GM21367 (cell line): ENCODE results near the gene SRPK2.
A peak's percentile ranks its signal among the peaks of the same experiment; 100 is the strongest.

Experiments
- ATAC-seq: cut with Tn5 transposase; IDR thresholded peaks from one replicate; pipeline ENCODE4 v1.9.1; 2021; ENCODE audit not compliant: unreplicated experiment

Gene SRPK2

DNA sequence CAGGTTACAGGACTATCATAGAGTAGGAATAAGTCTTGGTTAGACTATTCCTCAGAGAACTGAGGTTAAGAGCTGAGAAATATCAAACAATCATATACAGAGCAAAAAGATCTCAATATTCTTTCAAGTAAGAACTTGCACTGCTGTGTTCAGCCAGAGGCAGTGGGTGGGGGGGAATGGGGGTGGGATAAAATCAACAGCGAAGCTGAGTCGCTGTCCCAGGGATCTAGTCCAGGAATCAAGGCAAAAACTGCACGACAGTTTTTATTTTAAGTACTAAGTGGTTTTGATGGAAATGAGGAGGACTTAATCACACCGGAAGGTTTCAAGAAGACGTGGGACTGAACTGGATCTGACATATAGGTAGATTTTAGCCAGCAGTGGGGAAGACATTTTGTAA, 159.1 kb downstream of the SRPK2 start:
- no peak for ATAC-seq

DNA sequence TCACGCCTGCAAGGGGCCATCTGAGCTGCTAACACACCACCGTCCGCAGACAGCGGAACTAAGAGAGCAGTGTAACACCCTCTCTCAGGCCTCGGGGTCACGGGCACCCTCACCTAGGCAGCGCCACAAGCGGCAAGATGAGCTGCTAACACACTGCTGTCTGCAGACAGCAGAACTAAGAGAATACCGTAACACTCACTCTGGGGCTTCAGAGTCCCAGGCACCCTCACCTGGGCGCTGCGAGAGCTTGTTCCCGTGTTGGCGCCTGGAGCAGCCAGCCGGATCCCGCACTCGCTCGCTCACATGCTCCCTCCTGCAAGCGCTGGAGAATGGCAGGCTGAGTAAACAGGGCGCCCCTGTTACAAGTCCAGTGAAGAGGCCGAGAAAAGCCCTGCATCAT, 160.2 kb downstream of the SRPK2 start:
- no peak for ATAC-seq

DNA sequence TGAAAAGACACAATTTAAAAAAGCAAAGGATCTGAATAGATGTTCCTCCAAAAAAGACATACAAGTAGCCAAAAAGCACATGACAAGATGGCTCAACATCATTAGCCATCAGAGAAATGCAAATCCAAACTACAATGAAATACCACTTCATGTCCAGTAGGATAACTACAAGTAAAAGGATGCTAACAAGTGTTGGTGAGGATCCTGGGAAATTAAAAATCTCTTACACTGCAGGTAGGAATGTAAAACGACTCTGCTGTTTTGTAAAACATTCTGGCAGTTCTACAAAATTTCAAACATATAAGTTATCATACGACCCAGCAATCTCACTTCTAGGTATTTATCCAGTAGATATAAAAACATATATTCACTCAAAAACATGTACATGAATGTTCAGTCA, 161.3 kb downstream of the SRPK2 start:
- no peak for ATAC-seq

- peak; percentile 70 for ATAC-seq
Observed at GRCh38 chr7:105224884-105225651, 163.7 kb downstream of the SRPK2 start.

- ATAC-seq, result no peak
Observed at GRCh38 chr7:105222953-105223352, 165.8 kb downstream of the SRPK2 start.

DNA sequence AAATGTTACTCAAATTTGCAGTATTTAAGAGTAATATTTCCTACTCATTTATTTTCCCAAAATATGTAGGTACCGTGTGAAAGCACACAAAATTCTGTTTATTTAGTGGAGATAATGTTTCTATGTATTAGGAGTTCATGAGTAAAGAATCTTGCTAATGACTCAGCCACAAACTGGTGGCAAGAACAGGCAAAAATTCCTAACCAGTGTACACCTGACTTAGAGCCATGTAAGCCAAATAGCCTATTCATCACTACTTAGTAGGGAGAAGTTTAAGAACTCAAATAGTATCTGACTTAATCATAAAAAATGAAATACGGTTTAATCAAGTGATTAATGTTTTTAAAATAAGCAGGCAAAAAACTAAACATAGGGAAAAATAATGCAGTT, 169.0 kb downstream of the SRPK2 start:
- ATAC-seq, result no peak

- no peak for ATAC-seq
Observed at GRCh38 chr7:105218939-105219770, 169.6 kb downstream of the SRPK2 start.

- ATAC-seq, result no peak
Observed at GRCh38 chr7:105218215-105218614, 170.5 kb downstream of the SRPK2 start.

GRCh38 chr7:105216786-105217185, 171.9 kb downstream of the SRPK2 start:
- no peak for ATAC-seq

- ATAC-seq, result no peak
Observed at GRCh38 chr7:105215821-105216220, 172.9 kb downstream of the SRPK2 start.

DNA sequence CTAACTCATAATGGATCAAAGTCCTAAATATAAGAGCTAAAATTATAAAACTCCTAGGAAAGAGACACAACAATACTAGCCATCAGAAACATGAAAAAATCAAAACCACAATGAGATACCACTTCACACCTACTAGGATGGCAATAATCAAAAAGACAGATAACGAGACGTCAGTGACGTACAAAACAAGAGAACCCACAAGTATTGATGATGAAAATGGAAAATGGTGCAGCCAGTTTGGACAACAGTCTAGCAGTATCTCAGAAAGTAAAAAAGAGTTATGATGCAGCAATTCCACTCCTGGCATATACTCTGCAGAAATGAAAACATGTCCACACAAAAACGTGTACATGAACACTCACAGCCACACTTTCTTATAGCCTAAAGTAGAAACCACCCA, 173.5 kb downstream of the SRPK2 start:
- ATAC-seq, result no peak

- no peak for ATAC-seq
Observed at GRCh38 chr7:105213611-105214010, 175.1 kb downstream of the SRPK2 start.

DNA sequence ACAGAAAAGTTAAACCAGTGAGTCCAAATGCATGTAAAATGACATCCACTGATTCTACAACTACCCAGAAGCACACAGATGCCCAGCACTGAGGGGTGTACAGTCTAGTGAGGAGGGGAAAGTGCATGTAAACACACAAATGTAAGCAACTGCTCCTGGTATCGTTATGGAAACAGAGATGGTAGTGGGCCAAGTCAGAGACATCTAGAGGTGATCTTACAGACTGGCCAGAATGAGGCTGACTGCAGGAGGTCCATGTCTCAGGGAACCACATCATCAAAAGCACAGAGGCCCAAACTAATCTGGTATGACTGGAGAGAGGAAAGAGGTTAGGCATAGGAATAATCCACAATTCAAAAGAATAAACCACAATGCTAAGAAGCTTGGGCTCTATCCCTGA, 176.5 kb downstream of the SRPK2 start:
- no peak for ATAC-seq

DNA sequence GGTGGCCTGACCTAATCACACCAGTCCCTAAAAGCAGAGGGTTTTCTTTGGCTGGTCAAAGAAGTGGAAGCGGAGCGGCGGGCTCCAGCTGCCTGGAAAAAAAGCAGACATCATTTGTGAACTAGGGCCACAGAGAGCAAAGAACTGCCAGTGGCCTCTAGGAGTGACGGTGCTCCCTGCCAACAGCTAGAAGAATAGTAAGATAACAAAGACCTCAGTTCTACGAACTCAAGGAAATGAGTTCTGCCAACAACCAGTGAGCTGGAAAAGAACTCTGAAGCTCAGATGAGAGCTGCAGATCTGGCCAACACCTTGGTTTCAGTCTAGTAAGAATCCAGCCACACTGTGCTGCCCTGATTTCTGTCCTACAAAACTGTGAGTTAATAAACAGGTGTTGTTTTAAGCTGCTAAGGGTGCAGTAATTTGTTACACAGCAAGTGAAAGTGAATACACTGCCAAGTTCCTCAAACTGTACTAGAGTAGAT, 178.0 kb downstream of the SRPK2 start:
- ATAC-seq, result peak; percentile 83

- no peak for ATAC-seq
Observed at GRCh38 chr7:105209870-105210269, 178.9 kb downstream of the SRPK2 start.

DNA sequence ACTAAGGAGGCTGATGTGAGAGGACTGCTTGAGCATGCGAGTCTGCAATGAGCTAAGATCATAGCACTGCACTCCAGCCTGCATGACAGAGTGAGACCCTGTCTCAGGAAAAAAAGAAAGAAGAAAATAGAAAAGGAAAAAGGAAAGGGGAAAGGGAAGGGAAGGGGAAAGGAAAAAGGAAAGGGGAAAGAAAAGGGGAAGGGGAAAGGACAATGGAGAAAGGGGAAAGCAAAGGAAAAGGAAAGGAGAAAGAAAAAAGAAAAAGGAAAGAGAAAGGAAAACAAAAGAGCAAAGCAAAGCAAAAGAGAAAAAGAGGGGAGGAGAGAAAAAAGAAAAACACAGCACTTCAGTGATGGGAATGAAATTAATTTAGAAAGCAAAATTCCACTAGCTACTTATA, 179.3 kb downstream of the SRPK2 start:
- no peak for ATAC-seq

DNA sequence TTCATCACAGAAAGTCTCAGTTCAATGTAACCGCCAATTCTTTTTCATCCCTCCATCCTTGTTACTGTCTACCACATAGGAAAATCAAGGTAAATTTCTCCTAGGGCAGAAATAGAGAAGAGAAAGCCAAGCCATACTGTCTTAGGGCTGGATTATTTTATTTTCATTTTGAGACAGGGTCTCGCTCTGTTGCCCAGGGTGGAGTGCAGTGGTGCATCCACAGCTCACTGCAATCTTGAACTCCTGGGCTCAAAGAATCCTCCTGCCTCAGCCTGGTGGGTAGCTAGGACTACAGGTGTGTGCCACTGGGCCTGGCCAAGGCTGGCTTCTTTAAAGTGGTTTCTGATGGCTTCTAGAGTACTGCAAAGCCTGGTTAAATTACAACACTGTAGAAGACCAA, 181.7 kb downstream of the SRPK2 start:
- no peak for ATAC-seq

- ATAC-seq, result no peak
Observed at GRCh38 chr7:105205592-105206237, 183.0 kb downstream of the SRPK2 start.

- ATAC-seq, result no peak
Observed at GRCh38 chr7:105204953-105205352, 183.8 kb downstream of the SRPK2 start.

GRCh38 chr7:105204520-105204919, 184.2 kb downstream of the SRPK2 start:
- ATAC-seq, result no peak

DNA sequence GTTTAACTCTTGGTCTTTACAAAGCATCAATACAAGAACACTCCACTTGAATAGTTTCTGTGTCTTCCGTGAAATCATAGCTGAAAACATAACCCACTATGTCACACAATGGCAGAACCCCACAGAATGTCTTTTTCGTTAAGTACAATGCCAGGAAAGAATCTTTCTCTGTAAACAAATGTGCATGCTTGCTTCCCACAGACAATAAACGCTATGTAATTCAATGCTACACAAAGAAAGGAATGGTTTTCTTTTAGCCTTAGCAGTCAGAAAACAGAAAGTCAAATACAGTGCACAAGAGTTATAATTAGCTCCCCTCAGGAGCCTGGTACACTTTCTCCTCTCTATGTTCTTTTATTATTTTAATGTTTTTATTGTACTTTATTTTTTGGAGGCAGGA, 186.1 kb downstream of the SRPK2 start:
- ATAC-seq, result no peak

DNA sequence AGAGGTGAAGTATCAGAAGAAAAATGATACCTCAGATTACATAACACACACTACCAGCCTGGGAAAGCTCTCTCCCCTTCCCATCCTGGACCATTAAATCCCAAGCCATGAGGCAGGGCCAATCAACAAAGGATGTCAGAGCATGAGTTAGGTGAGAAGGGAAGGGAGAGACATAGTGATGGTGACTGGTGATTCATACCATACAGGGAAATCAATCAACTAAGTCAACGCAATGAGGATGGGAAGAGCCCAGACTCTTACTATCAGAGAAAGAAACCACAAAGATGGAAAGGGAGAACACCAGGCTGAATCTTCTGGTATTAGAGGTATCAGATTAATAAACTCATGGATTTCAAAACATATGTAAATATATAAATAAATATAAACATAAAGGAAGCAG, 189.3 kb downstream of the SRPK2 start:
- ATAC-seq, result no peak
